ENCODE results near the gene EPB41L2. TPM values are rescaled to one million over a fixed set of nuclear protein-coding genes. Genes with fewer than 3 reads are reported as not detected.

The EPB41L2 gene
- total RNA-seq, 1 experiment from 2014 or later = 22.5 TPM

DNA sequence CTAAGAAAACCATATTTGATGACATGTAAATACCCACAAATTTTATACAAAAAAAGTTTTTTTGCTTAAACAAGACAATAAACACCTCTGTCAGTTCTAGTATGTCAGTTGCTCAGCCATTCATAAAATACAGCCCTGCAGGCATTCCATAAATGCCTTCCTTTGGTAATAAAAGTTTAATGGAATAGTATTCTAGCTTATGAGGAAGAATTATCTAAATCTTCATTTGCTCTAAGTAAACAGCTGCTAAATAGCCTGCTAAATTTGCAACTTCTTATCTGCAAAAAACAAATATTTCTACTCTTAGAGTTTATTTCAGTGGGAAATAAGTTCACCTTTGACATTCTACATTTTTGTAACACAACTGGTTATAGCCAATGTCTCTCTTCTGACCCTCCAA is 127.1 kb downstream of the EPB41L2 start:
- intact Hi-C loops (cut with micrococcal nuclease) = no loop called here
- ChIA-PET POLR2A (interaction anchor here (1.1 kb wide), 1 partner anchor 16 kb away, joined by 3 read pairs; no protein-coding TSS in a partner anchor), CTCF (interaction anchor here (0.7 kb wide), 1 partner anchor 23 kb away, joined by 3 read pairs; no protein-coding TSS in a partner anchor)
- DNase-seq (ENCODE audit: unreplicated experiment) = no peak
- H3K27me3 Mint-ChIP-seq (ENCODE audit: insufficient read depth, unreplicated experiment) = no peaks in the 10 kb centered on the region
- TF ChIP-seq, protein P1, sequence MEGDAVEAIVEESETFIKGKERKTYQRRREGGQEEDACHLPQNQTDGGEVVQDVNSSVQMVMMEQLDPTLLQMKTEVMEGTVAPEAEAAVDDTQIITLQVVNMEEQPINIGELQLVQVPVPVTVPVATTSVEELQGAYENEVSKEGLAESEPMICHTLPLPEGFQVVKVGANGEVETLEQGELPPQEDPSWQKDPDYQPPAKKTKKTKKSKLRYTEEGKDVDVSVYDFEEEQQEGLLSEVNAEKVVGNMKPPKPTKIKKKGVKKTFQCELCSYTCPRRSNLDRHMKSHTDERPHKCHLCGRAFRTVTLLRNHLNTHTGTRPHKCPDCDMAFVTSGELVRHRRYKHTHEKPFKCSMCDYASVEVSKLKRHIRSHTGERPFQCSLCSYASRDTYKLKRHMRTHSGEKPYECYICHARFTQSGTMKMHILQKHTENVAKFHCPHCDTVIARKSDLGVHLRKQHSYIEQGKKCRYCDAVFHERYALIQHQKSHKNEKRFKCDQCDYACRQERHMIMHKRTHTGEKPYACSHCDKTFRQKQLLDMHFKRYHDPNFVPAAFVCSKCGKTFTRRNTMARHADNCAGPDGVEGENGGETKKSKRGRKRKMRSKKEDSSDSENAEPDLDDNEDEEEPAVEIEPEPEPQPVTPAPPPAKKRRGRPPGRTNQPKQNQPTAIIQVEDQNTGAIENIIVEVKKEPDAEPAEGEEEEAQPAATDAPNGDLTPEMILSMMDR (IDR thresholded peaks at IDR 0.05; ENCODE audit: unreplicated experiment) = no peak
- no TSS peak for BruUV-seq (replicated peaks)
- H3K27ac Mint-ChIP-seq (ENCODE audit: low read depth, unreplicated experiment) = no peak overlapping the region
- no peaks in the 10 kb centered on the region for H3K9me3 Mint-ChIP-seq (ENCODE audit: unreplicated experiment)
- no peak overlapping the region for H3K4me3 Mint-ChIP-seq (ENCODE audit: unreplicated experiment)
- H3K36me3 Mint-ChIP-seq (ENCODE audit: insufficient read depth, unreplicated experiment) = no peaks in the 10 kb centered on the region
- no peaks in the 10 kb centered on the region for H3K4me1 Mint-ChIP-seq (ENCODE audit: insufficient read depth, unreplicated experiment)

DNA sequence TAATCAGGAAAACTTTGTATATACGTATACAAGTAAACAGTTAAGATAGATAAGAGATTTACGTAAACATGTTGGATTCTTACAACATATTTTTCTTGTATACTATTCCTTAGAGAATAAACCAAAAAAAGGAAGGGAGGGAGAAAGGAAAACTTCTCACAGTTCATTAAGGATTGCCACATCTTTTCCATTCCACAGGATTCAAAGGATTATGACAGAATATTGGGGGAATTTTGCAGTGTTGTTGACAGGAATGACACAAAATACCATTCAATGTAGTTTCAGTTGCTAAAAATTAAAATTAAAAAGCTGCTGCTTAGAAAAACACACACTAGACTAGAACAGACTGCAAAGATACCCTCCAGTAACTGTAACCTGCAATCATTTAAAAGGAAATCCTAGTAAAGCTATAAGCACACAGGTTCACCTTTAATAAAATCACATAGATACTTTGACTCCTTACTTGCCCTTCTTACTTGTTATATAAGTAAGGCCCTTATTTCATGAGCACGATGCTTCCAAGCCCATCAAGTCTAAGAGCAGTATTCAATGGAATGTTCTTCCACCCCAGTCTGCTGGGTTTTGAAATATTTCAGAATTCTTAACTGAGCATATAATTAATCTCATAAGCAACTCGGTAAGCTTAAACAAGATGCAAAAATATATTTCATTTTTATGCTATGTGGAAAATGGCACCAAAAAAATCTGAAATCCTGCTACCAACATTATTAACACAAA is 128.0 kb downstream of the EPB41L2 start:
- ChIA-PET CTCF (no interaction called here), POLR2A (interaction anchor here (0.6 to 1.1 kb wide), 2 partner anchors 15 to 53 kb away, joined by 3 read pairs; no protein-coding TSS in a partner anchor)
- H3K27ac Mint-ChIP-seq (ENCODE audit: low read depth, unreplicated experiment) = no peak overlapping the region

DNA sequence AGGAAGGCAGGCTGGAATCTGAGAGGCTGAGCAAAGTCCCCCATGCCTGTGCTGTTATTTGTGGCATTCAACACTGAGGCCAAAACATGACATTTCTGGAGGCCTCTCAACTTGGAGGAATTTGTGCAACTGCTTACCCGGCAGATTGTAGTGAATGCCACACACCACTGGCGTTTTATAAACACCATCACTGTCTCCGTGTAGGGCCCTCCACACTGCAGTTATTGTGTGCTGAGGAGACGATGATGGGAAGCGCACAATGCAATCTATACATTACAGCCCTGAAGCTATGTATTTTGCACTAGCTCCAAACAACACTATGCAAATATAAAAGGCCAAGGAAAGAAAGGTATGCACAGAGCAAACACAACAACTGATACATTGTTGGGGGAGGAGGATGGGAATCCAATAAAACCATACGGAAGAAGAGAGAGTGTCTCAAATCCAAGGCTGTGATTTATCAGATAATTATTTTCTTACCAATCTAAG is 129.3 kb downstream of the EPB41L2 start:
- TF ChIP-seq, protein P1 (IDR thresholded peaks at IDR 0.05; ENCODE audit: unreplicated experiment) = no peak
- Mint-ChIP-seq H3K4me3 (ENCODE audit: unreplicated experiment) (no peak overlapping the region), H3K27me3 (ENCODE audit: insufficient read depth, unreplicated experiment) (no peaks in the 10 kb centered on the region), H3K9me3 (ENCODE audit: unreplicated experiment) (no peaks in the 10 kb centered on the region), H3K27ac (ENCODE audit: low read depth, unreplicated experiment) (no peak overlapping the region), H3K36me3 (ENCODE audit: insufficient read depth, unreplicated experiment) (no peaks in the 10 kb centered on the region), H3K4me1 (ENCODE audit: insufficient read depth, unreplicated experiment) (no peaks in the 10 kb centered on the region)
- no TSS peak for BruUV-seq (replicated peaks)
- CTCF ChIA-PET = interaction anchor here (0.6 kb wide), 1 partner anchor 13 kb away, joined by 3 read pairs; no protein-coding TSS in a partner anchor
- DNase-seq (ENCODE audit: unreplicated experiment) = no peak
- intact Hi-C loops (cut with micrococcal nuclease) = no loop called here
- POLR2A ChIA-PET = no interaction called here

More for the DNA sequence above, 128.0 kb downstream of the EPB41L2 start:
- no peaks in the 10 kb centered on the region for H3K4me1 Mint-ChIP-seq (ENCODE audit: insufficient read depth, unreplicated experiment)
- TF ChIP-seq, protein P1 (IDR thresholded peaks at IDR 0.05; ENCODE audit: unreplicated experiment) = no peak
- H3K9me3 Mint-ChIP-seq (ENCODE audit: unreplicated experiment) = no peaks in the 10 kb centered on the region
- no TSS peak for BruUV-seq (replicated peaks)
- intact Hi-C loops (cut with micrococcal nuclease) = no loop called here
- H3K27me3 Mint-ChIP-seq (ENCODE audit: insufficient read depth, unreplicated experiment) = no peaks in the 10 kb centered on the region
- H3K4me3 Mint-ChIP-seq (ENCODE audit: unreplicated experiment) = no peak overlapping the region
- DNase-seq (ENCODE audit: unreplicated experiment) = peak; percentile 6
- no peaks in the 10 kb centered on the region for H3K36me3 Mint-ChIP-seq (ENCODE audit: insufficient read depth, unreplicated experiment)

DNA sequence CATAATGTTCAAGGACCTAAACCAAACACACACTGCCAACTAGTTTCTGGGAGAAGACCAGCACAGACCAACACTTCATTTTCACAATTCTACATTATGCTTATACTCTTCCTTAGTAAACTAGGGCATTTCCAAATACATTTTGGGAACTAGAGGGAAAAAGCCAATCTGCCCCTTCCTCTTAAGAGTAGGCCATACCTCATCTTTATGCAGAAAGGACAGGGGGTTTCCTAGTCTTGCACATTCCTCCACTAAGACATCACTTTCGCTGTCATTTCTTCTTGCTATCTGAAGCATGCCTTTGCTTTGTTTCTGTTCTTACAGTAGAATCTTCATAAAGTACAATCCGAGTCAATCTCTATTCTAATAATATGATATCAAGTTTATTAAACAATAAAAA is 130.1 kb downstream of the EPB41L2 start:
- TF ChIP-seq, protein P1 (IDR thresholded peaks at IDR 0.05; ENCODE audit: unreplicated experiment) = no peak
- no peaks in the 10 kb centered on the region for H3K4me1 Mint-ChIP-seq (ENCODE audit: insufficient read depth, unreplicated experiment)

More for the DNA sequence above, 130.1 kb downstream of the EPB41L2 start:
- intact Hi-C loops (cut with micrococcal nuclease) = no loop called here
- Mint-ChIP-seq H3K27me3 (ENCODE audit: insufficient read depth, unreplicated experiment) (no peaks in the 10 kb centered on the region), H3K4me3 (ENCODE audit: unreplicated experiment) (no peak overlapping the region), H3K36me3 (ENCODE audit: insufficient read depth, unreplicated experiment) (no peaks in the 10 kb centered on the region), H3K9me3 (ENCODE audit: unreplicated experiment) (no peaks in the 10 kb centered on the region), H3K27ac (ENCODE audit: low read depth, unreplicated experiment) (no peak overlapping the region)
- ChIA-PET CTCF (no interaction called here), POLR2A (no interaction called here)
- no TSS peak for BruUV-seq (replicated peaks)
- no peak for DNase-seq (ENCODE audit: unreplicated experiment)
